HL-60 (cell line): ENCODE data around the gene DUSP1.

ENCODE experiments used
- GABPA ChIP-seq: IDR thresholded peaks from 2 replicates; pipeline ENCODE4 v1.6.1; 2012; ENCODE audit warnings: low read depth
- POLR2AphosphoS5 ChIP-seq: IDR thresholded peaks from 2 replicates; pipeline ENCODE4 v1.6.1; 2012; ENCODE audit warnings: low read depth
- SPI1 ChIP-seq: IDR thresholded peaks from 2 replicates; pipeline ENCODE4 v1.6.1; 2012; ENCODE audit warnings: low read depth, mild to moderate bottlenecking, borderline replicate concordance
- TF ChIP-seq, protein P1 (sequence below): IDR thresholded peaks from one replicate; pipeline ENCODE4 v1.5.1; 2011; ENCODE audit warnings: low read length, control low read depth, inconsistent platforms; ENCODE audit not compliant: insufficient read depth
- TF ChIP-seq, protein P2 (sequence below): IDR thresholded peaks from 2 replicates; pipeline ENCODE4 v1.6.1; 2012; ENCODE audit warnings: low read depth; ENCODE audit not compliant: insufficient replicate concordance

DNA sequence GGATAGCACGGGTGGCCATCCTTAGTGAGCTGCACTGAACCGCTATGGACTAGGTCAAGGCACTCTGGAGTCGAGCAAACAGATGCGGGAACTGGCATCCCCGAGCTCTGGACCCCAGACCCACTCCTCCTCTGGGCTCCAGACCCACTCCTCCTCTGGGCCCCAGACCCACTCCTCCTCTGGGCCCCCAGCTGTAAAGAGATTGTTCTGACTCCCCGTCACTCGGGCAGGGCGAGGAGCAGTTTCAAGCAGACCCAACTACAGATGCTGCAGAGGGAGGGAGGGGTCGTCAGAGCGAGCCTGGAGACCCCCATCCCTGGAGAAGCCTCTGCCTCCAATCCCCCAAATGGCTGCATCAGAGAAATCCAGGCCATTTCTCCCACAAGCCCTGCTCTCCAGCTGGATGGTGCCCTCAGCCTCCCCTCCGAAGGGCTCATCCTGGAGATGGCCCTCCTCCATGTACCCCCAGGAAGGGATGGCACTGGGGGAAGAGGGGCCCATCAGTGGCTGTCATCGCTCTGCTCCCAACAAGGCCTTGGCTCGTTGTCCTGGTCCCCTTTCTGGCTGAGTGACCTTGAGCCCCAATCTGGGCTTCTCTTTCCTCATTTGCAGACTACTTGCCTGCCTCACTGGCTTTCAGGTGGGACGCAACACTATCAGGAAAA, 38.7 kb downstream of the DUSP1 start:
- TF ChIP-seq, protein P1, sequence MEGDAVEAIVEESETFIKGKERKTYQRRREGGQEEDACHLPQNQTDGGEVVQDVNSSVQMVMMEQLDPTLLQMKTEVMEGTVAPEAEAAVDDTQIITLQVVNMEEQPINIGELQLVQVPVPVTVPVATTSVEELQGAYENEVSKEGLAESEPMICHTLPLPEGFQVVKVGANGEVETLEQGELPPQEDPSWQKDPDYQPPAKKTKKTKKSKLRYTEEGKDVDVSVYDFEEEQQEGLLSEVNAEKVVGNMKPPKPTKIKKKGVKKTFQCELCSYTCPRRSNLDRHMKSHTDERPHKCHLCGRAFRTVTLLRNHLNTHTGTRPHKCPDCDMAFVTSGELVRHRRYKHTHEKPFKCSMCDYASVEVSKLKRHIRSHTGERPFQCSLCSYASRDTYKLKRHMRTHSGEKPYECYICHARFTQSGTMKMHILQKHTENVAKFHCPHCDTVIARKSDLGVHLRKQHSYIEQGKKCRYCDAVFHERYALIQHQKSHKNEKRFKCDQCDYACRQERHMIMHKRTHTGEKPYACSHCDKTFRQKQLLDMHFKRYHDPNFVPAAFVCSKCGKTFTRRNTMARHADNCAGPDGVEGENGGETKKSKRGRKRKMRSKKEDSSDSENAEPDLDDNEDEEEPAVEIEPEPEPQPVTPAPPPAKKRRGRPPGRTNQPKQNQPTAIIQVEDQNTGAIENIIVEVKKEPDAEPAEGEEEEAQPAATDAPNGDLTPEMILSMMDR: no peak
- no peak for TF ChIP-seq POLR2AphosphoS5
- TF ChIP-seq, protein P2, sequence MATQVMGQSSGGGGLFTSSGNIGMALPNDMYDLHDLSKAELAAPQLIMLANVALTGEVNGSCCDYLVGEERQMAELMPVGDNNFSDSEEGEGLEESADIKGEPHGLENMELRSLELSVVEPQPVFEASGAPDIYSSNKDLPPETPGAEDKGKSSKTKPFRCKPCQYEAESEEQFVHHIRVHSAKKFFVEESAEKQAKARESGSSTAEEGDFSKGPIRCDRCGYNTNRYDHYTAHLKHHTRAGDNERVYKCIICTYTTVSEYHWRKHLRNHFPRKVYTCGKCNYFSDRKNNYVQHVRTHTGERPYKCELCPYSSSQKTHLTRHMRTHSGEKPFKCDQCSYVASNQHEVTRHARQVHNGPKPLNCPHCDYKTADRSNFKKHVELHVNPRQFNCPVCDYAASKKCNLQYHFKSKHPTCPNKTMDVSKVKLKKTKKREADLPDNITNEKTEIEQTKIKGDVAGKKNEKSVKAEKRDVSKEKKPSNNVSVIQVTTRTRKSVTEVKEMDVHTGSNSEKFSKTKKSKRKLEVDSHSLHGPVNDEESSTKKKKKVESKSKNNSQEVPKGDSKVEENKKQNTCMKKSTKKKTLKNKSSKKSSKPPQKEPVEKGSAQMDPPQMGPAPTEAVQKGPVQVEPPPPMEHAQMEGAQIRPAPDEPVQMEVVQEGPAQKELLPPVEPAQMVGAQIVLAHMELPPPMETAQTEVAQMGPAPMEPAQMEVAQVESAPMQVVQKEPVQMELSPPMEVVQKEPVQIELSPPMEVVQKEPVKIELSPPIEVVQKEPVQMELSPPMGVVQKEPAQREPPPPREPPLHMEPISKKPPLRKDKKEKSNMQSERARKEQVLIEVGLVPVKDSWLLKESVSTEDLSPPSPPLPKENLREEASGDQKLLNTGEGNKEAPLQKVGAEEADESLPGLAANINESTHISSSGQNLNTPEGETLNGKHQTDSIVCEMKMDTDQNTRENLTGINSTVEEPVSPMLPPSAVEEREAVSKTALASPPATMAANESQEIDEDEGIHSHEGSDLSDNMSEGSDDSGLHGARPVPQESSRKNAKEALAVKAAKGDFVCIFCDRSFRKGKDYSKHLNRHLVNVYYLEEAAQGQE: no peak
- TF ChIP-seq GABPA: no peak
- TF ChIP-seq SPI1: no peak
